Measurements from ENCODE around the gene RPS24.

The RPS24 gene

GRCh38 chr10:78013564-78013963 lies 20.1 kb upstream of the RPS24 start:
- TF ChIP-seq, protein P1, sequence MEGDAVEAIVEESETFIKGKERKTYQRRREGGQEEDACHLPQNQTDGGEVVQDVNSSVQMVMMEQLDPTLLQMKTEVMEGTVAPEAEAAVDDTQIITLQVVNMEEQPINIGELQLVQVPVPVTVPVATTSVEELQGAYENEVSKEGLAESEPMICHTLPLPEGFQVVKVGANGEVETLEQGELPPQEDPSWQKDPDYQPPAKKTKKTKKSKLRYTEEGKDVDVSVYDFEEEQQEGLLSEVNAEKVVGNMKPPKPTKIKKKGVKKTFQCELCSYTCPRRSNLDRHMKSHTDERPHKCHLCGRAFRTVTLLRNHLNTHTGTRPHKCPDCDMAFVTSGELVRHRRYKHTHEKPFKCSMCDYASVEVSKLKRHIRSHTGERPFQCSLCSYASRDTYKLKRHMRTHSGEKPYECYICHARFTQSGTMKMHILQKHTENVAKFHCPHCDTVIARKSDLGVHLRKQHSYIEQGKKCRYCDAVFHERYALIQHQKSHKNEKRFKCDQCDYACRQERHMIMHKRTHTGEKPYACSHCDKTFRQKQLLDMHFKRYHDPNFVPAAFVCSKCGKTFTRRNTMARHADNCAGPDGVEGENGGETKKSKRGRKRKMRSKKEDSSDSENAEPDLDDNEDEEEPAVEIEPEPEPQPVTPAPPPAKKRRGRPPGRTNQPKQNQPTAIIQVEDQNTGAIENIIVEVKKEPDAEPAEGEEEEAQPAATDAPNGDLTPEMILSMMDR (IDR thresholded peaks at IDR 0.05) = no peak
- no peak for TF ChIP-seq ZFX (IDR thresholded peaks at IDR 0.05; ENCODE audit: borderline replicate concordance)
- H3K27ac ChIP-seq = no peak overlapping the region

GRCh38 chr10:78015546-78015945 lies 18.1 kb upstream of the RPS24 start:
- TF ChIP-seq ZFX (IDR thresholded peaks at IDR 0.05; ENCODE audit: borderline replicate concordance) = no peak
- TF ChIP-seq, protein P1 (IDR thresholded peaks at IDR 0.05) = no peak
- no peak overlapping the region for H3K27ac ChIP-seq

DNA sequence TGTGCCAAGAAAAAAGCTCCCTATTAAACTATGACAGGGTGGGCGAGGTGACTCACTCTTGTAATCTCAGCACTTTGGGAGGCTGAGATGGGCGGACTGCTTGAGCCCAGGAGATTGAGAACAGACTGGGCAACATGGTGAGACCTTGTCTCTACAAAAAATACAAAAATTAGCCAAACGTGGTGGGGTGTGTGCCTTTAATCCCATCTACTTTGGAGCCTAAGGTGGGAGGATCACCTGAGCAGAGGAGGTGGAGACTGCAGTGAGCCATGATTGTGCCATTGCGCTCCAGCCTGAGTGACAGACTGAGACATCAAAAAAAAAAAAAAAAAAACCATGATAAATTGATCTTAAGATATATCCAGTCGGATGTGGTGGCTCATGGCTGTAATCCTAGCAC lies 15.8 kb upstream of the RPS24 start:
- TF ChIP-seq, protein P1 (IDR thresholded peaks at IDR 0.05) = no peak
- no peak for TF ChIP-seq ZFX (IDR thresholded peaks at IDR 0.05; ENCODE audit: borderline replicate concordance)
- no peak overlapping the region for H3K27ac ChIP-seq

GRCh38 chr10:78019264-78019663 lies 14.4 kb upstream of the RPS24 start:
- TF ChIP-seq, protein P1 (IDR thresholded peaks at IDR 0.05) = no peak
- no peak for TF ChIP-seq ZFX (IDR thresholded peaks at IDR 0.05; ENCODE audit: borderline replicate concordance)
- no peak overlapping the region for H3K27ac ChIP-seq

GRCh38 chr10:78021201-78021600 lies 12.5 kb upstream of the RPS24 start:
- no peak for TF ChIP-seq ZFX (IDR thresholded peaks at IDR 0.05; ENCODE audit: borderline replicate concordance)
- H3K27ac ChIP-seq = no peak overlapping the region

DNA sequence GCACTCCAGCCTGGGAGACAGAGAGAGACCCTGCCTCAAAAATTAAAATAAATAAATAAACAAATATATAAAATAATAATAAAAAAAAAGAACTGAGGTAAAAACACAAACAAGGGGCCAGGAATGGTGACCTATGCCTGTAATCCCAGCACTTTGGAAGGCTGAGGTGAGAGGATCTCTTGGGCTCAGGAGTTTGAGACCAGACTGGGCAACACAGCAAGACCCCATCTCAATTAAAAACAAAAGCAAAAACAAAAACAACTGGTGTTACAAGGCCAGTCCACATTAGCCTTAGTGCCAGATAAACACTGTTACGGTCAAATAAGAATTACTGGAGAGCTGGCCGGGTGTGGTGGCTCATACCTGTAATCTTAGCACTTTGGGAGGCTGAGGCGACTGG lies 9.9 kb upstream of the RPS24 start:
- H3K27ac ChIP-seq = no peak overlapping the region
- no peak for TF ChIP-seq ZFX (IDR thresholded peaks at IDR 0.05; ENCODE audit: borderline replicate concordance)
- TF ChIP-seq, protein P1 (IDR thresholded peaks at IDR 0.05) = no peak

DNA sequence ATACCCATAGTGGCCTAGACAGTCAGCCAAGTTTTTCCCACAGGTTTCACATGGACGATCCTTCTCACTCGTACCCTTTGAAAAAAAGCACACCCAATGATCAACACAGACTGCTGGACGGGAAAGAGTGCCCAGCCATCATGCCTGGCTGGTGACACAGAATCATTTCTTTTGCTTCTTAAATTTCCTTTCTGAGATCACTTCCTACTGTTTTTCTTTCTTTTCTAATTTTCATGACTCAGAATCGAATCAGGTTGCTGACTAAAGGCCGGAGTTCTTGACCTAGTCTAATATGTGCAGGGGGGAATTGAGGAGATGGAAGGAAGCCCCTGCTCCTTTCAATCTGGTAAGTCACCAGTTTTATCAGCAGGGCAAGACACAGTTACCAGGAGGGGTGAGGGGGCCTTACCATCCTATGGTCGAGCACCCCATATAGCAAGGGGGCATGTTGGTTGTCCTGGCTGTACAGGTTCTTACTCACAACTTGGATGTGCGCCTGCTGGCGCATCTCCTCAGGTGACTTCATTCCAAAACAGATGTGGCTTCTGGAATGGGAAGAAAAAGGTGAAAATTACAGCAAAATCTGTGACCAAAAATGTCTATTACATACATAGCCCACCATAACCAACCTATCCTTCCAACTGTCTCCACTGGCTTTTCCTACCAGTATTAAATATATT lies 7.8 kb upstream of the RPS24 start:
- H3K27ac ChIP-seq = no peak overlapping the region
- TF ChIP-seq, protein P1 (IDR thresholded peaks at IDR 0.05) = no peak
- no peak for TF ChIP-seq ZFX (IDR thresholded peaks at IDR 0.05; ENCODE audit: borderline replicate concordance)

All from 22Rv1 (cell line).